ENCODE measurements around the gene MPRIP.
A peak's percentile ranks its signal among the peaks of the same experiment; 100 is the strongest.

Gene MPRIP

DNA sequence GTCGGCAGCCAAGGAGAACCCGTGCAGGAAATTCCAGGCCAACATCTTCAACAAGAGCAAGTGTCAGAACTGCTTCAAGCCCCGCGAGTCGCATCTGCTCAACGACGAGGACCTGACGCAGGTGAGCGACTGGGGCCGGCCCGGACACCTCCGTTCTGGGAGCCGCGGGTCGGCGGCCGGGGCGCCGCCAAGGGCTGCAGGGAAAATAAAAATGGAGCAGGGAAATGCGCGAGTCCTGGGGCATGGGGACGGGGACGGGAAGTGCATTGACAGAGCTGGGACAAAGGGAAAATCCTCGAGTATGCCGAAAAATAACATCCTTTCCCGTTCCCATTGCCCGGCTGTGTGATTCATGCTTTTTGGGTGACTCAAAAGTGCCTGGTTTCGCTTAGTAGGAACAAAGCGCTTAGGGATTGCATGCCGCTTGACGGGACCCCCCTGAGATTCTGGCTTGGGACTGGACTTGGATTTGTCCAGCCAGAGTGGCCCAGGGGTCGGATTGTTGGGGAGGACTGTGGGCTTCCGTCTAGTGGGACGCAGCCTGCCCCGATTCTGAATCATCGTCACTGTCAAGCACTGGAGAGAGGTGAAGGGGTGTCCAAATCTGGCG, 699 bp downstream of the MPRIP start:
- in situ Hi-C loops (cut with HindIII; ENCODE audit: low sequenced_read_pairs): no loop called here
- DNase-seq (ENCODE audit: low read depth, low spot score): peak; percentile 43
- no peak for TF ChIP-seq CTCF (IDR thresholded peaks at IDR 0.05; ENCODE audit: low read depth, low read length)
- peak overlapping the region; percentile 61 for H3K4me3 ChIP-seq (ENCODE audit: low read depth, low read length)

- no peak for TF ChIP-seq CTCF (IDR thresholded peaks at IDR 0.05; ENCODE audit: low read depth, low read length)
- DNase-seq (ENCODE audit: low read depth, low spot score): no peak
- in situ Hi-C loops (cut with HindIII; ENCODE audit: low sequenced_read_pairs): no loop called here
- H3K4me3 ChIP-seq (ENCODE audit: low read depth, low read length): peak overlapping the region; percentile 61
These were observed 1.4 kb downstream of the MPRIP start for GRCh38 chr17:17043461-17044271.

DNA sequence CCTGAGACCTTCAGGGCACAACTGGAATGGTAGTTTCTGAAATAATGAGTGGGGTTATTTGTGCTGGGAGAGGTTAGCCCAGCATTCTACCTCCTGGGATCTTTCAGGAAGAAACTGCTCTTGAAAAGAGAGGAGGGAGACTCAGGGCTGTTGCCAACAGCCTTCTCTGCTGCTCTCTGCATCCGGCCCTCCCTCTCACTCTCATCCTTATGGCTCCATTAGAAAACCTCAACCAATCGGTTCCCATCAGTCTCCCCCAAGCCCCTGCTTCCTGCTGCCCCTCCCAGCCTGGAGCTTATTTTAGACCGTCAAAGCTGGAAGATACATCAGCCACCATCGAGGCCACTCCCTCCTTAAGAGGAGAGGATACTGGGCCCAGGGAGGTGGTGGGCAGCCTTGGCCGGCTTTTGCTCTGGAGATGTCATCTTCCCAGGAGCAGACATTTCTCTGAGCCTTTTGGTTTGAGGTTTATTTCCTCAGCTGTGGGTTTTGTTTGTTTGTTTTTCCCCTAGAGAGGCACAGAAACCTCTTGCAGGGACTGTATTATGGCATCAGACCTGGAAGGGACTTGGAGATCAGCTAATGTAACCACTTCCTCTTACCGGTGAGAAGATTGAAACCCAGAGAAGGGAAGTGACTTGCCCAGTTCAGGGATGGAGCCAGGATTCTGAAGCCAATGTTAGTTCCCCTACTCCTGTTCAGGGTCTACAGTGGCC, 2.7 kb downstream of the MPRIP start:
- in situ Hi-C loops (cut with HindIII; ENCODE audit: low sequenced_read_pairs): no loop called here
- peak; percentile 85 for DNase-seq (ENCODE audit: low read depth, low spot score)

DNA sequence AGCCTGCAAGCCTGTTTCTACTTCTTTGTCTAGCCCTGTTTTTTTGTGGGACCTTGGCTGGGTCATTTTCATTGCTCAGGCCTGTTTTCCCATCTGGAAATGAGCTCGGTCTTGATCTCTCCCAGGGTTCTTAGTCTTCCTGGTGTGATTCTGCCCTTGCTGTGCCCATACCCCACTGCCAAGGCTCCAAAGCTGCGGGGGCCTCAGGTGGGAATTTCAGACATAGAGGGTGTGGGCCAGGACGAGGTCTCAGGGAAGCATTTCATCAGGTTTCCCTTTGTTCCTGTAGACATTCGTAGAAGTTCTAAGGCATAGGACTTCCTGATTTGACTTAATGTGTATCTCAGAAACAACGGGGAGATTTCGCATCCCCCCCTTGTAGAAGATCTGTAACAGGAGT, 5.8 kb downstream of the MPRIP start:
- no peak for TF ChIP-seq CTCF (IDR thresholded peaks at IDR 0.05; ENCODE audit: low read depth, low read length)
- H3K4me3 ChIP-seq (ENCODE audit: low read depth, low read length): no peak overlapping the region
- in situ Hi-C loops (cut with HindIII; ENCODE audit: low sequenced_read_pairs): no loop called here
- no peak for DNase-seq (ENCODE audit: low read depth, low spot score)

More for the DNA sequence above, 2.7 kb downstream of the MPRIP start:
- peak overlapping the region; percentile 61 for H3K4me3 ChIP-seq (ENCODE audit: low read depth, low read length)
- TF ChIP-seq CTCF (IDR thresholded peaks at IDR 0.05; ENCODE audit: low read depth, low read length): no peak

DNA sequence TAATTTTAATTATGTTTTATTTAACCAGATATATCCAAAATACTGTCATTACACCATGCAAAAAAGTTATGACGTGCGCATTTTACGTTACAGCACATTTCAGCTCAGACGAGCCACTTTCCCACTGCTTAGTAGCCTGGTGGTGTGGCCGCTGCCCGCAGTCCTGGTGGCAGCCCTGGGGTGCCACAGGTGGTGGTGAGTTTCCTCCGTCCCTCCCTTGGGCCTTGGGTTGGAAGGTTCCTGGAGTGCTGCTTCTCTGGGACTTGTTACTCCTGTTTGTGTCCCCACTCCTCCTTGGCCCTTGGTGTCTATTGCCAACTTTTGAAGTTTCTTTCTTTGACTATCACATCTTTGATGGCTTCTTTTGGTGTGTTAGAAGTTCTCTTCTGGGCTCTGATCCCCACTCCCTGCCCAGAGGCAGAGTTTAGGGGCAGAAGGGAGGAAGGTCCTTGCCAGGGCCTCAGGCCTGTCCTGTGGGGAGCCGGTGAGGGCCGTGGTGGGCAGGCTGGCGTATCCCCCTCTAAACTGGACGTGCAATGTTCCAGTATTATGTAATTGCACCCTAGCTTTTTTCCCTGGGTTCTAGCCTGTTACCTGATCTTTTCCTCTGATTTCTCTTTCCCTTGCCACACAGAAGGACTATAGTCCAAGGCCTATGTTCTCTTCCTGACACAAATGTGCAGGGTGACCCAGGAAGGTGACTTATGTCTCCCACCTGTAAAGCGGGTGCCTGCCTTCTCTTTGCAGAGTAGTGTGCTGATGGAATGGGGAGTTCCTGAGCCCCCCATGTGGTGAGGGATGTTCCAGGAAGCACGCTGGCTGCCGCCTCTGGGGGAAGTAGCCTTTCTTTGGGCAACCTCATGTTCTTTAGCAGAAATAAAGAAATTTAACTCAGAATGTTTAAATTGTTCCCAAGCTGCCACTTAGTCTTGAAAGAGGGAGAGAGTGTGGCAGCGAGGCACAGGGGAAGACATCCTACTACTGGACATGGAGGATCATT, 8.4 kb downstream of the MPRIP start:
- in situ Hi-C loops (cut with HindIII; ENCODE audit: low sequenced_read_pairs): no loop called here
- no peak for DNase-seq (ENCODE audit: low read depth, low spot score)
- no peak for TF ChIP-seq CTCF (IDR thresholded peaks at IDR 0.05; ENCODE audit: low read depth, low read length)
- no peak overlapping the region for H3K4me3 ChIP-seq (ENCODE audit: low read depth, low read length)

- no peak overlapping the region for H3K4me3 ChIP-seq (ENCODE audit: low read depth, low read length)
- in situ Hi-C loops (cut with HindIII; ENCODE audit: low sequenced_read_pairs): no loop called here
- no peak for DNase-seq (ENCODE audit: low read depth, low spot score)
- TF ChIP-seq CTCF (IDR thresholded peaks at IDR 0.05; ENCODE audit: low read depth, low read length): no peak
These were observed 9.1 kb downstream of the MPRIP start for GRCh38 chr17:17051380-17051779.

All from astrocyte of the spinal cord (primary cell).